Mesendoderm (in vitro differentiated cells): ENCODE data around the gene PTPRZ1.

Source experiments
- DNase-seq: peaks from one replicate; pipeline ENCODE4 v3.0.0; 2013
- H2AK5ac ChIP-seq: 2 replicates; pipeline ENCODE4 v1.6.1; 2013; ENCODE audit warnings: low read length, inconsistent platforms
- H2BK120ac ChIP-seq: 2 replicates; pipeline ENCODE4 v1.6.1; 2013; ENCODE audit warnings: low read depth, mild to moderate bottlenecking, low read length, moderate library complexity, mixed read lengths
- H2BK15ac ChIP-seq: replicated peaks from 2 replicates; pipeline ENCODE4 v1.6.1; 2013; ENCODE audit warnings: low read depth, mild to moderate bottlenecking, moderate library complexity
- H2BK5ac ChIP-seq: 2 replicates; pipeline ENCODE4 v1.6.1; 2013; ENCODE audit warnings: low read length, inconsistent platforms
- H3K18ac ChIP-seq: 2 replicates; pipeline ENCODE4 v1.6.1; 2013; ENCODE audit warnings: mild to moderate bottlenecking, low read length, mixed read lengths
- H3K23ac ChIP-seq: one replicate; pipeline ENCODE4 v1.6.1; 2013; ENCODE audit warnings: low read length
- H3K27ac ChIP-seq: 2 replicates; pipeline ENCODE4 v1.5.1; 2013; ENCODE audit warnings: low read depth, mild to moderate bottlenecking, inconsistent platforms, low read length, moderate library complexity
- H3K27me3 ChIP-seq: 2 replicates; pipeline ENCODE4 v1.6.1; 2013; ENCODE audit warnings: low read length, control low read depth, mild to moderate bottlenecking, inconsistent platforms; ENCODE audit not compliant: insufficient read depth, poor library complexity
- H3K36me3 ChIP-seq: 2 replicates; pipeline ENCODE4 v1.6.1; 2013; ENCODE audit warnings: low read length, inconsistent platforms; ENCODE audit not compliant: control insufficient read depth, insufficient read depth
- H3K4ac ChIP-seq: one replicate; pipeline ENCODE4 v1.6.1; 2013; ENCODE audit warnings: low read depth, mild to moderate bottlenecking, low read length, moderate library complexity
- H3K4me1 ChIP-seq: 2 replicates; pipeline ENCODE4 v1.6.1; 2013; ENCODE audit warnings: low read depth, low read length, inconsistent platforms; ENCODE audit not compliant: control insufficient read depth
- H3K4me2 ChIP-seq: 2 replicates; pipeline ENCODE4 v1.6.1; 2013; ENCODE audit warnings: low read length
- H3K4me3 ChIP-seq: 2 replicates; pipeline ENCODE4 v1.5.1; 2013; ENCODE audit warnings: mild to moderate bottlenecking, low read length
- H3K56ac ChIP-seq: one replicate; pipeline ENCODE4 v1.6.1; 2013; ENCODE audit warnings: low read length
- H3K79me1 ChIP-seq: 2 replicates; pipeline ENCODE4 v1.6.1; 2013; ENCODE audit warnings: low read length, inconsistent platforms
- H3K79me2 ChIP-seq: 2 replicates; pipeline ENCODE4 v1.6.1; 2013; ENCODE audit warnings: mild to moderate bottlenecking, low read length; ENCODE audit not compliant: control insufficient read depth, insufficient read depth
- H3K9ac ChIP-seq: 2 replicates; pipeline ENCODE4 v1.6.1; 2013; ENCODE audit warnings: low read length, inconsistent platforms
- H4K5ac ChIP-seq: one replicate; pipeline ENCODE4 v1.6.1; 2013; ENCODE audit warnings: low read length
- H4K8ac ChIP-seq: one replicate; pipeline ENCODE4 v1.6.1; 2013; ENCODE audit warnings: low read depth, mild to moderate bottlenecking, control low read depth, low read length, moderate library complexity
- WGBS: extraction: QIAGEN DNeasy Blood & Tissue Kit; methylation state at CpG from one replicate; pipeline ENCODE4 v1.1.7; 2013; ENCODE audit warnings: low lambda C conversion rate, missing lambda C conversion rate; ENCODE audit not compliant: insufficient coverage; ENCODE audit errors: extremely low coverage; 5-methylcytosine and 5-hydroxymethylcytosine counted together

Gene PTPRZ1

DNA sequence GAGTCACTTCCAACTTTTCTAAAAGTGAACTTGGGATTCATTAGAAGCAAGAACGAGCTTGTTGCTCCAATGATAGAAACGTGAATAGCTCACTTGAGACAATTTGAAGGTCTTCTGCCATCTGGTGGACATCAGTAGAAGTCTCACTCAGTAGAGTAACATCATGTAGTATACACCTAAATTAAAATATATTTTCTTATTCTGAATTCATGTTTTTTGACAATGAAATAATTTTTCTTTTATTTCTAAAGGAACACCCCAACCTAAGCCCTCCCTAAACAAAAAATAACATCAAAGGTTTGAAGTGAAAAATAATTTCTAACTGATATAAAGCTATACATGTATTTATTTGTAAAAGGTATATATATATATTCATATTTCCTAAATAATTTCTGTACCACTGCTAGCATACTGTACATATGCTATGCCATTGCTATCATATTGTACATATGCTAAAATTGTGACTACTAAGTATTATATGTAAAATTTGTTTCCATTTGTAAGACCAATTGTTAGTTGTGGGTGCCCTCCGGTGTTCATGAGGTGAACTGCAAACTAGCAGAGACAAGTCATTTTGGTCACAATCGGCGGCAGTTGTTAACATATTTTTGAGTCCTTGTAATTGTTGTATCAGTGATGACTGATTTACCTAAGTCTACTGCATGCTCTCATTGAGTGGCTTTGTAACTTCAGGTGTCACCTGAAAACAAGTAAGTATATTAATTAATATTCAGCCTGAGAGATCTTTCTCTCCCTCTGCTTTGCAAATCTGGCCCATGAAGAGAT is 121.9 kb downstream of the PTPRZ1 start:
- Histone ChIP-seq H4K8ac (no peak overlapping the region), H3K9ac (no peak overlapping the region), H3K4me1 (no peaks in the 10 kb centered on the region), H2AK5ac (no peak overlapping the region), H3K4me2 (no peak overlapping the region), H3K4me3 (no peak overlapping the region), H3K27me3 (no peaks in the 10 kb centered on the region), H2BK5ac (no peak overlapping the region), H3K4ac (no peak overlapping the region), H2BK15ac (no peak overlapping the region), H3K79me2 (no peaks in the 10 kb centered on the region), H3K79me1 (no peaks in the 10 kb centered on the region), H3K56ac (no peak overlapping the region), H3K18ac (no peak overlapping the region), H2BK120ac (no peak overlapping the region), H3K36me3 (no peaks in the 10 kb centered on the region), H3K27ac (no peak overlapping the region), H4K5ac (no peak overlapping the region), H3K23ac (no peak overlapping the region)
- no CpG with 5 or more reads among the region's 5 CpGs for WGBS
- peak; percentile 86 for DNase-seq

GRCh38 chr7:122006687-122007086 is 133.7 kb downstream of the PTPRZ1 start:
- Histone ChIP-seq H2BK120ac (no peak overlapping the region), H3K56ac (no peak overlapping the region), H4K5ac (no peak overlapping the region), H3K9ac (no peak overlapping the region), H3K36me3 (no peaks in the 10 kb centered on the region), H3K27me3 (no peaks in the 10 kb centered on the region), H2BK15ac (no peak overlapping the region), H3K18ac (no peak overlapping the region), H4K8ac (no peak overlapping the region), H3K79me2 (no peaks in the 10 kb centered on the region), H2AK5ac (no peak overlapping the region), H3K4me1 (no peaks in the 10 kb centered on the region), H3K27ac (no peak overlapping the region), H2BK5ac (no peak overlapping the region), H3K79me1 (no peaks in the 10 kb centered on the region), H3K4me2 (no peak overlapping the region), H3K4me3 (no peak overlapping the region), H3K23ac (no peak overlapping the region), H3K4ac (no peak overlapping the region)
- no CpG with 5 or more reads among the region's 2 CpGs for WGBS
- peak; percentile 43 for DNase-seq

DNA sequence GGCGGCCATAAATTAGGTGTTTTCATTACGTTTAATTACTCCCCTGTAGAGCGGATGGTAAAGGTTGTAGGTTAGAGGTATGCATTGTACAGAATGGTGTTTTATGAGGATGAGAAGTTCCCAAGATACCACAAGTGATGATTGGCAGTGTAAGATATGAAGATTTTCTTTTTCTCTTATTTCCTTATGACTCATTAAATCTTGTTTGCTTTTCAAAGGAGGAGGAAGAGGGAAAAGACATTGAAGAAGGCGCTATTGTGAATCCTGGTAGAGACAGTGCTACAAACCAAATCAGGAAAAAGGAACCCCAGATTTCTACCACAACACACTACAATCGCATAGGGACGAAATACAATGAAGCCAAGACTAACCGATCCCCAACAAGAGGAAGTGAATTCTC is 137.2 kb downstream of the PTPRZ1 start:
- no peaks in the 10 kb centered on the region for H3K27me3 ChIP-seq
- no peak overlapping the region for H2BK120ac ChIP-seq
- H3K79me2 ChIP-seq = no peaks in the 10 kb centered on the region
- no peaks in the 10 kb centered on the region for H3K79me1 ChIP-seq
- no peak overlapping the region for H3K4ac ChIP-seq
- no peak overlapping the region for H3K4me2 ChIP-seq
- H4K8ac ChIP-seq = no peak overlapping the region
- H3K36me3 ChIP-seq = no peaks in the 10 kb centered on the region
- no CpG with 5 or more reads among the region's 7 CpGs for WGBS
- no peak overlapping the region for H3K18ac ChIP-seq
- no peak overlapping the region for H3K27ac ChIP-seq
- H3K4me3 ChIP-seq = no peak overlapping the region
- no peak overlapping the region for H3K56ac ChIP-seq
- no peaks in the 10 kb centered on the region for H3K4me1 ChIP-seq
- H3K9ac ChIP-seq = no peak overlapping the region
- H2AK5ac ChIP-seq = no peak overlapping the region
- H2BK5ac ChIP-seq = no peak overlapping the region
- DNase-seq = no peak
- no peak overlapping the region for H4K5ac ChIP-seq
- H3K23ac ChIP-seq = no peak overlapping the region
- no peak overlapping the region for H2BK15ac ChIP-seq

- Histone ChIP-seq H3K4me2 (no peak overlapping the region), H3K79me2 (no peaks in the 10 kb centered on the region), H3K36me3 (no peaks in the 10 kb centered on the region), H3K79me1 (no peaks in the 10 kb centered on the region), H3K27ac (no peak overlapping the region), H2BK15ac (no peak overlapping the region), H2BK5ac (no peak overlapping the region), H2AK5ac (no peak overlapping the region), H3K4ac (no peak overlapping the region), H3K23ac (no peak overlapping the region), H3K4me1 (no peaks in the 10 kb centered on the region), H4K5ac (no peak overlapping the region), H3K56ac (no peak overlapping the region), H3K27me3 (no peaks in the 10 kb centered on the region), H2BK120ac (no peak overlapping the region), H3K9ac (no peak overlapping the region), H4K8ac (no peak overlapping the region), H3K4me3 (no peak overlapping the region), H3K18ac (no peak overlapping the region)
- DNase-seq = no peak
- WGBS = no CpG with 5 or more reads among the region's 2 CpGs
Observed at GRCh38 chr7:122013065-122013464, 140.1 kb downstream of the PTPRZ1 start.

- DNase-seq = no peak
- Histone ChIP-seq H2BK5ac (no peak overlapping the region), H3K18ac (no peak overlapping the region), H2BK15ac (no peak overlapping the region), H4K5ac (no peak overlapping the region), H4K8ac (no peak overlapping the region), H3K4ac (no peak overlapping the region), H3K36me3 (no peaks in the 10 kb centered on the region), H3K56ac (no peak overlapping the region), H3K79me1 (no peaks in the 10 kb centered on the region), H3K27ac (no peak overlapping the region), H3K23ac (no peak overlapping the region), H3K9ac (no peak overlapping the region), H2AK5ac (no peak overlapping the region), H2BK120ac (no peak overlapping the region), H3K4me1 (no peaks in the 10 kb centered on the region), H3K4me3 (no peak overlapping the region), H3K4me2 (no peak overlapping the region), H3K27me3 (no peaks in the 10 kb centered on the region), H3K79me2 (no peaks in the 10 kb centered on the region)
- WGBS = no CpG with 5 or more reads among the region's 3 CpGs
Observed at GRCh38 chr7:122013630-122014029, 140.7 kb downstream of the PTPRZ1 start.

- Histone ChIP-seq H3K36me3 (no peaks in the 10 kb centered on the region), H3K27me3 (no peaks in the 10 kb centered on the region), H3K79me1 (no peaks in the 10 kb centered on the region), H3K4me1 (no peaks in the 10 kb centered on the region), H2AK5ac (no peak overlapping the region), H4K5ac (no peak overlapping the region), H2BK5ac (no peak overlapping the region), H3K23ac (no peak overlapping the region), H3K4me2 (no peak overlapping the region), H3K4me3 (no peak overlapping the region), H3K18ac (no peak overlapping the region), H4K8ac (no peak overlapping the region), H3K9ac (no peak overlapping the region), H3K56ac (no peak overlapping the region), H2BK15ac (no peak overlapping the region), H3K4ac (no peak overlapping the region), H2BK120ac (no peak overlapping the region), H3K27ac (no peak overlapping the region), H3K79me2 (no peaks in the 10 kb centered on the region)
- DNase-seq = no peak
- no CpG with 5 or more reads among the region's 1 CpG for WGBS
Observed at GRCh38 chr7:122014697-122015096, 141.7 kb downstream of the PTPRZ1 start.
